Fibroblast of lung (primary cell): ENCODE measurements around the gene TOM1. TPM values are rescaled to one million over a fixed set of nuclear protein-coding genes. Genes with fewer than 3 reads are reported as not detected.

Experiments used
- DNase-seq, 2 donors: peaks; one replicate each; pipeline versions ENCODE4 v3.0.0 to v3.0.0-alpha.2; 2010; ENCODE audit warnings: low read depth in 2 of 2
- H2AFZ ChIP-seq: 2 replicates; pipeline ENCODE4 v1.5.1; 2012; ENCODE audit warnings: low read length, control low read depth, inconsistent platforms
- H3K27ac ChIP-seq: 2 replicates; pipeline ENCODE4 v1.5.1; 2011; ENCODE audit warnings: low read length, control low read depth; ENCODE audit not compliant: insufficient read depth
- H3K27me3 ChIP-seq: 2 replicates; pipeline ENCODE4 v1.5.1; 2011; ENCODE audit warnings: mild to moderate bottlenecking, low read length; ENCODE audit not compliant: control insufficient read depth, insufficient read depth
- H3K36me3 ChIP-seq: 2 replicates; pipeline ENCODE4 v1.5.1; 2011; ENCODE audit warnings: low read length; ENCODE audit not compliant: control insufficient read depth, insufficient read depth
- H3K4me1 ChIP-seq: 2 replicates; pipeline ENCODE4 v1.5.1; 2011; ENCODE audit warnings: low read length; ENCODE audit not compliant: control insufficient read depth, insufficient read depth; ENCODE audit errors: extremely low read depth
- H3K4me2 ChIP-seq: 2 replicates; pipeline ENCODE4 v1.5.1; 2011; ENCODE audit warnings: low read length, control low read depth; ENCODE audit not compliant: insufficient read depth; ENCODE audit errors: extremely low read depth
- H3K4me3 ChIP-seq, 4 experiments: fragments of 200-600 bp in 1 of 4; sonication (generic) in 1 of 4; replicated peaks in 1 of 4; 2 replicates each; pipeline ENCODE4 v1.5.1; 2011 to 2016; ENCODE audit warnings: low read length in 4 of 4, low read depth in 3 of 4, mild to moderate bottlenecking in 3 of 4, control low read depth in 2 of 4, inconsistent platforms in 1 of 4, mixed read lengths in 1 of 4; ENCODE audit not compliant: insufficient read depth in 1 of 4; ENCODE audit errors: control extremely low read depth in 1 of 4
- H3K79me2 ChIP-seq: 2 replicates; pipeline ENCODE4 v1.5.1; 2012; ENCODE audit warnings: mild to moderate bottlenecking, low read length, inconsistent platforms; ENCODE audit not compliant: control insufficient read depth, insufficient read depth
- H3K9ac ChIP-seq: 2 replicates; pipeline ENCODE4 v1.5.1; 2011; ENCODE audit warnings: mild to moderate bottlenecking, low read length, control low read depth; ENCODE audit not compliant: insufficient read depth
- H3K9me3 ChIP-seq: 2 replicates; pipeline ENCODE4 v1.5.1; 2012; ENCODE audit warnings: low read depth, low read length; ENCODE audit not compliant: control insufficient read depth, insufficient read depth
- H4K20me1 ChIP-seq: 2 replicates; pipeline ENCODE4 v1.5.1; 2011; ENCODE audit warnings: low read length; ENCODE audit not compliant: control insufficient read depth, insufficient read depth; ENCODE audit errors: extremely low read depth
- CTCF ChIP-seq, 2 donors: IDR thresholded peaks in 1 of 2; conservative IDR thresholded peaks in 1 of 2; 1 replicate in 1 of 2; 2 replicates in 1 of 2; pipeline ENCODE4 v1.5.1; 2011 to 2012; ENCODE audit warnings: low read length in 2 of 2, control low read depth in 1 of 2, inconsistent platforms in 1 of 2, low read depth in 1 of 2, mild to moderate bottlenecking in 1 of 2
- EZH2 ChIP-seq: IDR thresholded peaks from 2 replicates; pipeline ENCODE4 v1.5.1; 2012; ENCODE audit warnings: low read length, control low read depth, mild to moderate bottlenecking; ENCODE audit errors: missing control alignments
- polyA plus RNA-seq, 2 donors: library from polyadenylated mRNA; depleted of rRNA in 1 of 2; stranded (reverse) in 1 of 2; unstranded in 1 of 2; fragments of >200 nt; gene quantifications; 2 replicates each; pipeline ENCODE4 v1.2.1, GENCODE V29; 2011 to 2012; ENCODE audit warnings: missing spikeins in 1 of 2
- total RNA-seq: library from RNA; depleted of rRNA; stranded (reverse); fragments of >200 nt; gene quantifications from 2 replicates; pipeline ENCODE4 v1.2.1, GENCODE V29; 2014

TOM1 gene
- total and polyA plus RNA-seq, 2 donors (not counting 1 experiment from before 2014, with no cell fraction given) = 30.9 to 51.6 TPM

GRCh38 chr22:35379146-35379993 is 79.7 kb downstream of the TOM1 start:
- Histone ChIP-seq H3K4me2 (no peak overlapping the region), H3K79me2 (peaks cover 15% of the 10 kb centered on the region), H4K20me1 (no peaks in the 10 kb centered on the region), H3K9me3 (no peaks in the 10 kb centered on the region), H3K36me3 (peaks cover 6% of the 10 kb centered on the region), H3K27me3 (no peaks in the 10 kb centered on the region), H2AFZ (no peak overlapping the region), H3K4me3 (no peak overlapping the region), H3K9ac (no peak overlapping the region), H3K27ac (no peak overlapping the region), H3K4me1 (peaks cover 16% of the 10 kb centered on the region)
- TF ChIP-seq EZH2 (no peak), CTCF (conservative IDR thresholded peaks at IDR 0.05 in 1 of 2, IDR thresholded peaks at IDR 0.05 in 1 of 2; ENCODE audit: low read depth in 1 of 2, low read length in 2 of 2) (no peak)
- DNase-seq = no peak

- H3K4me3 ChIP-seq = no peak overlapping the region
- H3K9me3 ChIP-seq = no peaks in the 10 kb centered on the region
- H3K79me2 ChIP-seq = peaks cover 15% of the 10 kb centered on the region
- H4K20me1 ChIP-seq = no peaks in the 10 kb centered on the region
- peaks cover 7% of the 10 kb centered on the region for H3K36me3 ChIP-seq
- H2AFZ ChIP-seq = no peak overlapping the region
- TF ChIP-seq EZH2 (no peak), CTCF (conservative IDR thresholded peaks at IDR 0.05 in 1 of 2, IDR thresholded peaks at IDR 0.05 in 1 of 2; ENCODE audit: low read depth in 1 of 2, low read length in 2 of 2) (no peak)
- peak in 1 of 2 donors; percentile 38 for DNase-seq
- no peak overlapping the region for H3K4me2 ChIP-seq
- peaks cover 16% of the 10 kb centered on the region for H3K4me1 ChIP-seq
- H3K27ac ChIP-seq = peak overlapping the region; percentile 63
- no peaks in the 10 kb centered on the region for H3K27me3 ChIP-seq
- H3K9ac ChIP-seq = no peak overlapping the region
Measured at GRCh38 chr22:35380013-35380412, 80.3 kb downstream of the TOM1 start.

DNA sequence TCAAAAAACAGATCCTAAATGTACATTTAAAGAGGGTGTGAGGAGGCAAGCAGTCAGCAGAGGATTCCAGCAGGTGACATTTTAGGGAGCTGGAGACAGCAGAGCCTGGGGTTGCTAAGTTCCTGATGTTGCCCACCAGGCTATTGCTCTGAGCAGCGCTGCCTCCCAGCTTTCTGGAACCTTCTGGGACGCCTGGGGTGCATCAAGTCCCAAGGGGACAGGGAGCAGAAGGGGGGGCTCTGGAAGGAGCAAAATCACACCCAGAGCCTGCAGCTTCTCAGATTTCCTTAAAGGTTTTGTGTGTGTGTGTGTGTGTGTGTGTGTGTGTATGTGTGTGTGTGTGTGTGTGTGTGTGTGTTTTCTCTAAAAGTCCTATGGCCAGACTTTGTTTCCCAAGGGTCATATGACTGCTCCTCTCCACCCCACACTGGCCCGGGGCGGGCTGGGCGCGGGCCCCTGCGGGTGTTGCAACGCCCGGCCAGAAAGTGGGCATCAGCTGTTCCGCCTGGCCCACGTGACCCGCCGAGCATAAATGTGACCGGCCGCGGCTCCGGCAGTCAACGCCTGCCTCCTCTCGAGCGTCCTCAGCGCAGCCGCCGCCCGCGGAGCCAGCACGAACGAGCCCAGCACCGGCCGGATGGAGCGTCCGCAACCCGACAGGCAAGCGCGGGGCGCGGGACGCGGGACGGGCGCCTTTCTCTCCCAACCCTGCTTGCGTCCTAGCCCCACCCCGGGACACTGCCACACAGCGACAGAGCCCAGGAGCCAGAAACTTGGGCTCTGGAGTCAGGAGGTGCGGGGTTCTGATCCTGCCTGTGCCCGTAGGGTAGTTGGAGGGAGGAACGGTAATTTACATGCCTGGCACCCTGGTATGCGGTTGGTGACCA is 81.1 kb downstream of the TOM1 start, which contains the start of gene HMOX1:
Gene HMOX1, plus strand, starts transcription at position 560 of the 887 bp plus-strand sequence. Its CDS starts 78 bp downstream, at position 638.
- Histone ChIP-seq H3K79me2 (peaks cover 15% of the 10 kb centered on the region), H3K9ac (peak within 1 kb of the TSS; percentile 71), H3K27me3 (no peaks in the 10 kb centered on the region), H3K27ac (peak within 1 kb of the TSS; percentile 63), H4K20me1 (no peaks in the 10 kb centered on the region), H3K36me3 (peaks cover 7% of the 10 kb centered on the region), H3K4me1 (peaks cover 16% of the 10 kb centered on the region), H3K9me3 (no peaks in the 10 kb centered on the region), H2AFZ (peak within 1 kb of the TSS; percentile 35), H3K4me3 (peak within 1 kb of the TSS; percentile 79 to 94 (median 84)), H3K4me2 (peak within 1 kb of the TSS; percentile 75)
- peak; percentile 86 to 95 for DNase-seq
- TF ChIP-seq EZH2 = no peak
- no peak for TF ChIP-seq CTCF (conservative IDR thresholded peaks at IDR 0.05 in 1 of 2, IDR thresholded peaks at IDR 0.05 in 1 of 2; ENCODE audit: low read depth in 1 of 2, low read length in 2 of 2)
